GM11168 (cell line): Measurements from ENCODE around the gene SDK1.

ENCODE experiments used
- in situ Hi-C: fragments of 300-500 bp; cut with MboI; formaldehyde crosslinking; loops from one replicate; pipeline ENCODE4 v1.12.0; 2022; ENCODE audit warnings: low sequenced_read_pairs; ENCODE audit not compliant: unreplicated experiment

The SDK1 gene

DNA sequence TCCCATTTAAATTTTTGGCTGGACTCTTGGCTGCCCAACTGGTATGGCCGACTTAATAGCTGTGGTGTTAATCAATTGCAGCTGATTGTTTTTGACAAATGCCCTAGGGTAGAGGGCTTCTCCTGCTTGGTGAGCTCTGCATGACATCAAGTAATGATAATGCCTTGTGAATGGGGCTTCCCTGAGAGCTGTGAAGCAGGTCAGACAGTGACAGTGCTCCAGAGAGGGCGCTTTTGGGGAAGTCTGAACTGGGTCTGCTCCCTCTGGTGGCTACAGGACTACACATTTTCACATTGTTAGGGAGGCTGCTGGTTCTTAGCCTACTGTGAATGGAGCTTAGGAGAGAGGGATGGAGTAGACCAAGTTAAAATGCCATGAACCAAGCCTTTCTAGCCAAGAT, 98.8 kb downstream of the SDK1 start:
- in situ Hi-C loops = no loop called here

DNA sequence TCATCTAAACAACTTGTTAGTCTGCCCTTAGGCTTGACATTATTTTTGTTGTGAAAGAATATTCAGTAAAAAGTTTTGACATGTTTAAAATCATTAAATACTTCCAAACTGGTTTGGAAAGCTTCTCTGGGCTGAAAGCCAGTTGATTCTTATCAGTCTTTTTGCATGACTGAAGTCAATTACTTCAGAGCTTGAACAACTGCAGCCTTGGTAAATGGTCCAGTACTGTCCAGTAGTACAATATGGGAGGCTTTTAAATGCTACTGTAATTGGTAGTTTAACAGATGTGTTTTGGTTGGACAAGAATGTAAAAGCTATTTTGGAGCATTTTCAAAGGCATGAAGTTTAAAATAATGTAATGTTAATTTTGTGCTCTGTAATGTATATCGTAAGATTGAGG, 103.4 kb downstream of the SDK1 start:
- in situ Hi-C loops = no loop called here

DNA sequence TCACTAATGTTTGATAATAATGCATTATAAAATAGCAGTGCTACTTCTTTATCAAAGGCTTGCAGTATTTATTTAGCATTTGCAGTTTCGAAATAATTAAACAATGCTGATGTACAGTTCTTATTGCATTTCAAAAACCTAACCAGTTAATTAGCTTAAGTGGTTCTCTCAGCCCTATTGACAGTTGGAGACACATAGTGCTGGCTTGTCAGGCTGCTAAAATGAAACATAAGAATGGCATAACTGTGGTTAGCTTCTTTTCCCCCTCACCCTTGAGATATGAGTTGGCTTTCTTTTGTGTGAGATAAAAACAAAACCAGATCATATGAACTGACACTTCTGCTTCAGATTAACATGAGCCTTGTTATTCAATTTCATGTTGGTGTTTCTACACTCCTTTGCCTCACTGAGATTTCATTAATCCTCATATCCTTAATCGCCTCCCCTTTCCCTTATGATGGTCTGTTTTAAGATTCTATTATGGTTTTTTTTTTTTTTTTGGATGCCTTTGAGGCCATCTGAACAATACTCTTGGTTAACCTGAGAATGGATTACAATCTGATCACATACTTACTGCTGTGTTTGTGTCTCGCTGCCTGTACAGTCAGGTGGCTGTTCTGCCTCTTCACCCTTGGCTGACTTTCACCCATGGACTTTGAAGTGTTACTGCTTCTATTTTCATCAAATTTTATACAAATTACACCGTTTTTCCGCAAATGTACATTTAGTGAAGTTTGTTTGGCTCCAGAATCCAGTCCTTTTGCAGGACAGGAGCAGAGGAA, 108.0 kb downstream of the SDK1 start:
- in situ Hi-C loops = no loop called here

DNA sequence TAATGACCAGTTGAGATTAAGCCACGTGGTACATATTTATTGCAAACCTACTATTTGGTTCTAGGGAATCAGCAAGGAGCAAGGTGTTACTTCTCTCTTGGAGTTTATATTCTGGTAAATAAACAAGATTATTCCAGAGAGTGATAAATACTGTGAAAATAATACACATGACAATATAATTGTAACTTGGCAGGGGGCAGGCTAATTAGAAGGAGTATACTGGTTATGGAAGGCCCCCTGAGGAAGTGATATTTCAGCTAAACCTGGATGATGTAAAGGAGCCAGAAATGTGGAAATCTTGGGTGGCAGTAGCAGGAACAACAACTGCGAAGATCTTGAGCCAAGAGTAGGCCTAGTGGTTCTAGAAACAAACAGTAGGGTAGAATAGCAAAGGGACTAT, 111.8 kb downstream of the SDK1 start:
- in situ Hi-C loops = no loop called here

- in situ Hi-C loops = no loop called here
Measured at GRCh38 chr7:3415861-3416312, 114.8 kb downstream of the SDK1 start.

DNA sequence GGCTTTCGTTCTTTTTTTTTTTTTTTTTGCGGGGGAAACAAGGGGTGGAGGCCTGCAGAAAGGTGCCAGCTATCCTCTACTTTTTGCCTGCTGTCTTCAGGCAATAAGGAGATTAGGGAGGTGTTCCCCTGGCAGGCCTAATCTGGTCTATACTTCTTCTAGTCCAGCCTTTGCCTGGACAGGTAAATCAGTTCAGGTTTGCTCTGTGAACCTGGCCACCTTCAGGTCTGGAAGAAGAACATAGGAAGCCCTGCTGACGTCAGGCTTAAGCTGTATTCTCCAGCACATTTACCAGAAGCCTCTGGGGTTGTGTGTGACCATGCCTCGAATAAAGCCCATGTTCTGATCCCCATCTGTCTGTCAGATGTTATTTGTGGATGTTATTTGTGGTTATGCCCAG, 115.4 kb downstream of the SDK1 start:
- in situ Hi-C loops = no loop called here

DNA sequence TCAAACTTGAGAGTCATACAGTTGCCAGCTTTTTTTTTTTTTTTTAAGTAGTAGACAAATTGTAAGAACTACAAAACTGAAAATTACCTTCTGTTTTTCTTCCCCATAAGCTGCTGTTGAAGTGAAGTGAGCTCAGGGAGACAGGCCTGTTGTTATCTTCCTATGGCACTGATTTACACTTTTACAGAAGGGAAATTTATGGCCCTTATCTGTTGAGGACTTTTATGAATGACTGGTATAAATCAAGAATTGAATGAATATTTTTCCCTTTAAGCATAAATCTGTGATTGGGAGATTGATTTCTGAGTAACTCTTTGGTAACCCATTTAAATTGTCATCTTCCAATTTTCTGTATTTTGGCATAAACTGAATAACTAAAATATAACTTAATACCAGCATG, 124.0 kb downstream of the SDK1 start:
- in situ Hi-C loops = no loop called here

GRCh38 chr7:3426064-3426463, 125.0 kb downstream of the SDK1 start:
- in situ Hi-C loops = no loop called here

GRCh38 chr7:3427957-3428356, 126.9 kb downstream of the SDK1 start:
- in situ Hi-C loops = no loop called here

GRCh38 chr7:3429981-3430380, 128.9 kb downstream of the SDK1 start:
- in situ Hi-C loops = no loop called here

DNA sequence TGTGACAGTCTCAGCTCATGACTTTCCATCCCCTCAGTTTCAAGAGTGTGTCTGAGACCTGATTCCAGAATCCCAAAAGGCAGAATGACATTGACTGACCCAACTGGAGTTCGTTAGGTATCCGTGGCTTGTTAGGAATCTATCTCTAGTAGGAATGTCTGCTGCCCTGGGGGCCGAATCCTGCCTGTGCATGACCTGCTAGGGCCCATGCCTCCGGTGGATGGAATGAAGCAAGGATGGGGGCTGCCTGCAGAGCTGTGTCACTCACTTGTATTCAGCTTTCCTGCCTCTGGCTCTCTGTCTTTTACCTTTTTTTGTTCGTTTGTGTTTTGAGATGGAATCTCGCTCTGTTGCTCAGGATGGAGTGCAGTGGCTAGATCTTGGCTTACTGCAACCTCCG, 129.5 kb downstream of the SDK1 start:
- in situ Hi-C loops = no loop called here

GRCh38 chr7:3431306-3431705, 130.3 kb downstream of the SDK1 start:
- in situ Hi-C loops = no loop called here

DNA sequence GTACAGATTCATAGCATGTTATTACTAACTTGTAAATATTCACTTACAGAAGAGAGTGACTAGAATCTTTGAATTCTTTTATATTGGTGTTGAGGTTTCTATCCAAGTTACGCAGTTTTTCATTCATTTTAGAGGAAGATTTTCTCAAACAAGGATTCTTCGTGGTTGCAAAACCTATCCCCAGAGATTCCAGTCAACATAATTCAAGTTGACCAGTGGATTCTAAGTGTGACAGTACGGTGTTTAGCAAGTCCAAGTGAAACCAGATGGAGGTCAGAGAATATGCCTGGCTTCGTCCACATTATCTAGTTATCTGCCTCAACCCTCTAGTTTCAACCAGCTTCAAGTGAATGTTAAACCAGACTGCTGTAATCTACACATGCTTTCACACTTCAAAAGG, 131.9 kb downstream of the SDK1 start:
- in situ Hi-C loops = no loop called here

DNA sequence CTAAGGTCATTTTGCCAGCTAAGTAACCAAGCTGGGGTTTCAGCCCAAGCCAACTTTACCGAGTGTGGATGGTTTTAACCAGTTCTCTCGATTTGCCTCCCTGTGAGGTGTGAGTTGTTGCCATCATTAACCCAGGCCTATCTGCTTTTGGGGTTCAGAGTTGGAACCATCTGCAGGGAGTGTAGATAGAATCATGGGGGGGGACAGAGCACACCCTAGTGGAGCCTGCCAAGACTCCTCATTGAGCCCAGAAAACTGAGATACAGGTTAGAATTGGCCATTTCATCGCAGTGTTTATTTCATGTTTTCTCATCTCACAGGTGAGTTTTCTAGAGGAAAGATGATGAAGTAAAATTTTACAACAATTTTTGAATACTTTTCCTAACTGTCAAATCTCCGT, 133.6 kb downstream of the SDK1 start:
- in situ Hi-C loops = no loop called here

GRCh38 chr7:3436112-3436511, 135.1 kb downstream of the SDK1 start:
- in situ Hi-C loops = no loop called here

GRCh38 chr7:3436746-3437145, 135.7 kb downstream of the SDK1 start:
- in situ Hi-C loops = no loop called here

DNA sequence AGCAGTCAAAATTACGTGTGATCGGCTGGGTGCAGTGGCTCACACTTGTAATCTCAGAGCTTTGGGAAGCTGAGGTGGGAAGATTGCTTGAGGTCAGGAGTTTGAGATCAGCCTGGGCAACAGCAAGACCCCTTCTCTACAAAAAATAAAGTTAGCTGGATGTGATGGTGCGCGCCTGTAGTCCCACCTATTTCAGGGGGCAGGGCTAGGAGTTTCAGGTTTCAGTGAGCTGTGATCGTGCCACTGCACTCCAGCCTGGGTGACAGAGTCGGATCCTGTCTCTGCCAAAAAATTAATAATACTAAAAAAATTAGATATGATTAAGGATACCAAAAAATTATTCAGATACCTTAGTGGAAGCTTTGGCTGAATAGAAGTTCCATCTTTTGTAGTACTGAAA, 136.4 kb downstream of the SDK1 start:
- in situ Hi-C loops = no loop called here

- in situ Hi-C loops = no loop called here
Measured at GRCh38 chr7:3438352-3438751, 137.3 kb downstream of the SDK1 start.

DNA sequence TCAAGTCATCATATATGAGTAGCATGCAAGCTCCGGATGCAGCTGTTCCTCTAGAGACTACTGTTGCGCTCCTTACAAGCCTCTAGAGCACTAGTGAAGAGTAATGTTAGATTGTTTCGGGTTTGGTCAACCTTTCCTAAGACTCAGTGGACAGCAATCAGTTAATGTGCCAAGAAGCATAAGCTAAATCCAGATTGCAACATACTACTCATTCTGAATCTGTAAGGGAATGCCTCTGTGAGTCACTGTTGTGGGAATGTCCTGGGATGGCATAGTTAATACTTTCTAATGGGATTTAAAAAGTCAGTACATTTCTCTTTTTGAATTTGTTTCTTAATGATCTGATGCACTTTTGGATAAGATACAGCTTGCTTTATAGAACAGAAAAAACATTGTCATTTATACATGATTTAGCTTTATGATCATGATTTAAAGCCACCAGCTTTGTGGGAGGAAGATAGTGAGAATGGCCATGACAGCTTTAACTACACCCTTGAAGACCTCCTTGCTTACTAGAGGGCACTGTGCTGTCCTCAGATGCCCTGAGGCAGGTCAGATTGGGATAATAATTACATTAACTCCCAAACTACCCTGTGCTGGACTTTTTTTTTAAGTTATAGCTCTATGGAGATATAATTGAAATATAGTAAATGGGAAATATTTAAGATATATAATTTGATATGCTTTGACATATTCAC, 138.4 kb downstream of the SDK1 start:
- in situ Hi-C loops = no loop called here

GRCh38 chr7:3440509-3440908, 139.5 kb downstream of the SDK1 start:
- in situ Hi-C loops = no loop called here

- in situ Hi-C loops = no loop called here
Measured at GRCh38 chr7:3443716-3444115, 142.7 kb downstream of the SDK1 start.

- in situ Hi-C loops = no loop called here
Measured at GRCh38 chr7:3446786-3447185, 145.7 kb downstream of the SDK1 start.
